ENCODE data around the gene LGALS7B. TPM values are rescaled to one million over a fixed set of nuclear protein-coding genes. Genes with fewer than 3 reads are reported as not detected.
A peak's percentile ranks its signal among the peaks of the same experiment; 100 is the strongest.
"Not testable (repeated sequence)": the region's sequence is repeated elsewhere in the genome, so short reads cannot be mapped to it uniquely, and the experiment has no call there.

The LGALS7B gene
- total RNA-seq, 1 donor from 2014 or later = not detected

- Mint-ChIP-seq H3K9me3 (no peaks in the 10 kb centered on the region), H3K27ac (ENCODE audit: unreplicated experiment) (no peak overlapping the region), H3K27me3 (ENCODE audit: low read depth) (no peaks in the 10 kb centered on the region), H3K4me1 (peaks cover 15% of the 10 kb centered on the region), H3K4me3 (no peak overlapping the region), H3K36me3 (ENCODE audit: low read depth) (peaks cover 13% of the 10 kb centered on the region)
- TF ChIP-seq, protein P1, sequence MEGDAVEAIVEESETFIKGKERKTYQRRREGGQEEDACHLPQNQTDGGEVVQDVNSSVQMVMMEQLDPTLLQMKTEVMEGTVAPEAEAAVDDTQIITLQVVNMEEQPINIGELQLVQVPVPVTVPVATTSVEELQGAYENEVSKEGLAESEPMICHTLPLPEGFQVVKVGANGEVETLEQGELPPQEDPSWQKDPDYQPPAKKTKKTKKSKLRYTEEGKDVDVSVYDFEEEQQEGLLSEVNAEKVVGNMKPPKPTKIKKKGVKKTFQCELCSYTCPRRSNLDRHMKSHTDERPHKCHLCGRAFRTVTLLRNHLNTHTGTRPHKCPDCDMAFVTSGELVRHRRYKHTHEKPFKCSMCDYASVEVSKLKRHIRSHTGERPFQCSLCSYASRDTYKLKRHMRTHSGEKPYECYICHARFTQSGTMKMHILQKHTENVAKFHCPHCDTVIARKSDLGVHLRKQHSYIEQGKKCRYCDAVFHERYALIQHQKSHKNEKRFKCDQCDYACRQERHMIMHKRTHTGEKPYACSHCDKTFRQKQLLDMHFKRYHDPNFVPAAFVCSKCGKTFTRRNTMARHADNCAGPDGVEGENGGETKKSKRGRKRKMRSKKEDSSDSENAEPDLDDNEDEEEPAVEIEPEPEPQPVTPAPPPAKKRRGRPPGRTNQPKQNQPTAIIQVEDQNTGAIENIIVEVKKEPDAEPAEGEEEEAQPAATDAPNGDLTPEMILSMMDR (conservative IDR thresholded peaks at IDR 0.05) = no peak
- no peak for DNase-seq (ENCODE audit: low read depth, low spot score)
Measured at GRCh38 chr19:38817081-38817480, 28.1 kb downstream of the LGALS7B start.

DNA sequence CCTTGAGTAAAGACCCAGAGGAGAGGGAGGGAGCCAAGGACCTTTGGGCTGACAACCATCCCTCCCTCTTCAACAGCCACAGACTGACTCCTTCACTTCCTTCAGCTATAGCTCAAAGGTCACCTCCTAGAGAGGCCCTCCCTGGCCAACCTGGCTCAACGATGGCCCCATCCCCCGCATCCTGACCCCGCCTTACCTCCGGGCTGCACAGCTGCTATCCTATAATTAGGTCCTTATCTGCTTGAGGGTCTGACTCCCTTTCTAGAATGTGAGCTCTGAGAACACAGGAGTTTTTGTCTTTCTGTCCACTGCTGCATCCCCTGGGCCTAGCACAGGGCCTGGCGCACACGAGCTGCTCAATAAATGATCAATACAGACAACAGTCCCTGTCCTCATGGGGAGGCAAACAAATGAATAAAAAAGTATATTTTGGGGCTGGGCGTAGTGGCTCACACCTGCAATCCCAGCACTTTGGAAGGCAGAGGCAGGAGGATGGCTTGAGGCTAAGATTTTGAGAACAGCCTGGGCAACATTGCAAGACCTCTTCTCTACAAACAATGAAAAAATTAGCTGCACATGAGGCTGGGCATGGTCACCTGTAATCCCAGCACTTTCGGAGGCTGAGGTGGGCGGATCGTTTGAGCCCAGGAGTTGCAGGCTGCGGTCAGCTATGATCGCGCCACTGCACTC lies 30.4 kb downstream of the LGALS7B start:
- no peak for DNase-seq (ENCODE audit: low read depth, low spot score)
- Mint-ChIP-seq H3K4me1 (peaks cover 23% of the 10 kb centered on the region), H3K9me3 (peaks cover 2% of the 10 kb centered on the region), H3K36me3 (ENCODE audit: low read depth) (peaks cover 28% of the 10 kb centered on the region), H3K27me3 (ENCODE audit: low read depth) (no peaks in the 10 kb centered on the region), H3K27ac (ENCODE audit: unreplicated experiment) (peak overlapping the region; percentile 57), H3K4me3 (no peak overlapping the region)
- TF ChIP-seq, protein P1 (conservative IDR thresholded peaks at IDR 0.05) = no peak

GRCh38 chr19:38821230-38821825 lies 32.3 kb downstream of the LGALS7B start:
- peaks cover 28% of the 10 kb centered on the region for H3K4me1 Mint-ChIP-seq
- not testable (repeated sequence) for H3K27me3 Mint-ChIP-seq (ENCODE audit: low read depth); H3K4me3 Mint-ChIP-seq; DNase-seq (ENCODE audit: low read depth, low spot score); H3K9me3 Mint-ChIP-seq; H3K27ac Mint-ChIP-seq (ENCODE audit: unreplicated experiment)
- peaks cover 28% of the 10 kb centered on the region for H3K36me3 Mint-ChIP-seq (ENCODE audit: low read depth)

DNA sequence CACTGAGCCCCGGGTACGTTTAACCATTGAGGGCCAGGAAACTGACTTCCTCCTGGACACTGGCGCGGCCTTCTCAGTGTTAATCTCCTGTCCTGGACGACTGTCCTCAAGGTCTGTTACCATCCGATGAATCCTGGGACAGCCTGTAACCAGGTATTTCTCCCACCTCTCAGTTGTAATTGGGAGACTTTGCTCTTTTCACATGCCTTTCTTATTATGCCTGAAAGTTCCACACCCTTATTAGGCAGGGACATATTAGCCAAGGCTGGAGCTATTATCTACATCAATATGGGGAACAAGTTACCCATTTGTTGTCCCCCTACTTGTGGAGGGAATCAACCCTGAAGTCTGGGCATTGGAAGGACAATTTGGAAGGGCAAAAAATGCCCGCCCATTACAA lies 36.9 kb downstream of the LGALS7B start:
- peaks cover 20% of the 10 kb centered on the region for H3K4me1 Mint-ChIP-seq
- peaks cover 27% of the 10 kb centered on the region for H3K36me3 Mint-ChIP-seq (ENCODE audit: low read depth)
- not testable (repeated sequence) for H3K4me3 Mint-ChIP-seq; DNase-seq (ENCODE audit: low read depth, low spot score); H3K9me3 Mint-ChIP-seq; H3K27me3 Mint-ChIP-seq (ENCODE audit: low read depth); H3K27ac Mint-ChIP-seq (ENCODE audit: unreplicated experiment)

DNA sequence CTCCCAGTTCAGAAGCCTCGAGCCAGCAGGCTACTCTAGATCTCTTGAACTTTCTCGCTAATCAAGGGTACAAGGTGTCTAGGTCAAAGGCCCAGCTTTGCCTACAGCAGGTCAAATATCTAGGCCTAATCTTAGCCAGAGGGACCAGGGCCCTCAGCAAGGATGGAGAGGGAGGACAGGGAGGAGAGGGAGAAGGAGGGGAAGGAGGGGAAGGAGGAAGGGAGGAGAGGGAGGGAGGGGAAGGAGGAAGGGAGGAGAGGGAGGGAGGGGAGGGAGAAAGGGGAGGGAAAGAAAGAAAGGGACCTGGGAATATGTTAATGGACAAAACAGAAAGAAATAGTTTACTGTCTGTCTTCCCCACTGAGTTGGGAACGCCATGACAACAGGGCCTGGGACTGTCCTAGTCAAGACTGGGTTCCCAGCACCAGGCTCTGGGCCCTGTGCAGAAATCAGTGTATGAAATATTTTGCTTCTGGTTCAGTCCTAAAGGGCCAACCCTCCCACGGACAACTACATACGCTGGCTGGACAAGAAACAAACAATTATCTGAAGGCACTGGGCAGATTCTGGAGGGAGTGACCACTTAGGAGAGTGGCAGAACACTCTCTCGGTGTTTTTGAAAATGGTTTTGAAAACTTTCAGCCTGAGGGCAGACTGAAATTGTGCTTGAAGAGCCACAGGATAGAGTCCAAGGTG lies 38.0 kb downstream of the LGALS7B start:
- H3K36me3 Mint-ChIP-seq (ENCODE audit: low read depth) = peaks cover 27% of the 10 kb centered on the region
- DNase-seq (ENCODE audit: low read depth, low spot score) = no peak
- no peaks in the 10 kb centered on the region for H3K27me3 Mint-ChIP-seq (ENCODE audit: low read depth)
- peak overlapping the region; percentile 41 for H3K4me3 Mint-ChIP-seq
- peaks cover 28% of the 10 kb centered on the region for H3K4me1 Mint-ChIP-seq
- H3K27ac Mint-ChIP-seq (ENCODE audit: unreplicated experiment) = peak overlapping the region; percentile 60
- peaks cover 2% of the 10 kb centered on the region for H3K9me3 Mint-ChIP-seq
- TF ChIP-seq, protein P1 (conservative IDR thresholded peaks at IDR 0.05) = no peak

DNA sequence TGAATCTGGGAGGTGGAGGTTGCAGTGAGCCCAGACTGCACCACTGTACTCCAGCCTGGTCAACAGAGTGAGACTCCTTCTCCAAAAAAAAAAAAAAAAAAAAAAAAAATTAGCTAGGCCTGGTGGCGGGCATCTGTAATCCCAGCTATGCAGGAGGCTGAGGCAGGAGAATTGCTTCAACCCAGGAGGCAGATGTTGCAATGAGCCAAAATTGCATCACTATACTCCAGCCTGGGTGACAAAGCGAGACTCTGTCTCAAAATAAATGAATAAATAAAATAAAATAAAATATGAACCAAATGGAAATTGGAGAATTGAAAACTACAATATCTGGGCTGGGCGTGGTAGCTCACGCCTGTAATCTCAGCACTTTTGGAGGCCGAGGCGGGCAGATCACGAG lies 40.2 kb downstream of the LGALS7B start:
- H3K9me3 Mint-ChIP-seq; H3K27me3 Mint-ChIP-seq (ENCODE audit: low read depth); H3K4me3 Mint-ChIP-seq; H3K27ac Mint-ChIP-seq (ENCODE audit: unreplicated experiment); DNase-seq (ENCODE audit: low read depth, low spot score): not testable (repeated sequence)
- peaks cover 14% of the 10 kb centered on the region for H3K36me3 Mint-ChIP-seq (ENCODE audit: low read depth)
- H3K4me1 Mint-ChIP-seq = peaks cover 24% of the 10 kb centered on the region
